GM23338 (cell line): ENCODE measurements around the gene PMM1. TPM values are rescaled to one million over a fixed set of nuclear protein-coding genes. Genes with fewer than 3 reads are reported as not detected.

Source experiments
- ATAC-seq: fragments of 200-7000 bp; cut with Tn5 transposase; 3 replicates; pipeline ENCODE4 v1.9.1; 2020
- DNase-seq: peaks from one replicate; pipeline ENCODE4 v3.0.0-alpha.2; 2015; ENCODE audit warnings: low spot score
- H2AFZ ChIP-seq: fragments of 200-600 bp; sonication (generic); 2 replicates; pipeline ENCODE4 v1.8.0; 2016; ENCODE audit warnings: antibody characterized with exemption, mild to moderate bottlenecking, moderate library complexity
- H3F3A ChIP-seq: fragments of 200-600 bp; sonication (generic); replicated peaks from 2 replicates; pipeline ENCODE4 v1.8.0; 2017; ENCODE audit warnings: antibody characterized with exemption, mixed run types, low read depth
- H3K27ac ChIP-seq: fragments of 200-600 bp; sonication (generic); 2 replicates; pipeline ENCODE4 v1.6.1; 2016; ENCODE audit warnings: low read depth
- H3K27me3 ChIP-seq: fragments of 200-600 bp; sonication (generic); 2 replicates; pipeline ENCODE4 v1.8.0; 2016; ENCODE audit warnings: mild to moderate bottlenecking, mixed run types, moderate library complexity; ENCODE audit not compliant: insufficient read depth
- H3K36me3 ChIP-seq: fragments of 200-600 bp; sonication (generic); 2 replicates; pipeline ENCODE4 v1.8.0; 2016; ENCODE audit warnings: mild to moderate bottlenecking; ENCODE audit not compliant: insufficient read depth
- H3K4me1 ChIP-seq: fragments of 200-600 bp; sonication (generic); 2 replicates; pipeline ENCODE4 v1.8.0; 2016; ENCODE audit warnings: mild to moderate bottlenecking, moderate library complexity; ENCODE audit not compliant: insufficient read depth
- H3K4me2 ChIP-seq: fragments of 200-600 bp; sonication (generic); 2 replicates; pipeline ENCODE4 v1.7.1; 2017; ENCODE audit warnings: mixed run types
- H3K4me3 ChIP-seq: fragments of 200-600 bp; sonication (generic); 2 replicates; pipeline ENCODE4 v1.6.1; 2016; ENCODE audit warnings: mixed run types
- H3K79me2 ChIP-seq: fragments of 200-600 bp; sonication (generic); replicated peaks from 2 replicates; pipeline ENCODE4 v1.8.0; 2017; ENCODE audit warnings: mild to moderate bottlenecking; ENCODE audit not compliant: insufficient read depth
- H3K9me2 ChIP-seq: fragments of 200-600 bp; sonication (generic); 2 replicates; pipeline ENCODE4 v1.8.0; 2017; ENCODE audit not compliant: insufficient read depth
- H4K20me1 ChIP-seq: fragments of 200-600 bp; sonication (generic); replicated peaks from 2 replicates; pipeline ENCODE4 v1.8.0; 2017; ENCODE audit warnings: mild to moderate bottlenecking; ENCODE audit not compliant: insufficient read depth
- H3K27ac Mint-ChIP-seq: 2 replicates; pipeline ENCODE4 v1.8.0; 2020; ENCODE audit warnings: inconsistent platforms, mild to moderate bottlenecking, moderate library complexity, mixed read lengths
- H3K27me3 Mint-ChIP-seq: 3 replicates; pipeline ENCODE4 v1.8.0; 2022; ENCODE audit warnings: low read depth, mild to moderate bottlenecking, moderate library complexity, mixed read lengths, inconsistent platforms; ENCODE audit not compliant: insufficient read depth, poor library complexity
- H3K36me3 Mint-ChIP-seq: 3 replicates; pipeline ENCODE4 v1.8.0; 2021; ENCODE audit warnings: low read depth, mild to moderate bottlenecking, inconsistent platforms, moderate library complexity, mixed read lengths
- H3K4me1 Mint-ChIP-seq: 3 replicates; pipeline ENCODE4 v1.8.0; 2020; ENCODE audit warnings: mild to moderate bottlenecking, inconsistent platforms, mixed read lengths
- H3K4me3 Mint-ChIP-seq: 3 replicates; pipeline ENCODE4 v1.8.0; 2021; ENCODE audit warnings: moderate library complexity, mild to moderate bottlenecking, inconsistent platforms, mixed read lengths
- H3K9me3 Mint-ChIP-seq: 3 replicates; pipeline ENCODE4 v1.8.0; 2020; ENCODE audit warnings: moderate library complexity, mild to moderate bottlenecking, inconsistent platforms, mixed read lengths
- CREB1 ChIP-seq: fragments of 250-450 bp; sonication (Bioruptor Pico); IDR thresholded peaks from 2 replicates; pipeline ENCODE4 v1.5.0; 2020; ENCODE audit warnings: low read depth, mild to moderate bottlenecking, moderate library complexity
- CTCF ChIP-seq, 2 experiments: fragments of 200-600 bp in 1 of 2; sonication (generic) in 1 of 2; conservative IDR thresholded peaks; 2 replicates each; pipeline versions ENCODE4 v1.5.1 to v1.6.1; 2016 to 2017; ENCODE audit warnings: antibody characterized with exemption in 2 of 2, low read depth in 2 of 2, mild to moderate bottlenecking in 2 of 2, moderate library complexity in 1 of 2
- ETS1 ChIP-seq: IDR thresholded peaks from 2 replicates; pipeline ENCODE4 v1.6.1; 2016; ENCODE audit warnings: antibody characterized with exemption
- EZH2 ChIP-seq: fragments of 200-600 bp; sonication (generic); IDR thresholded peaks from one replicate; pipeline ENCODE4 v1.8.0; 2017; ENCODE audit warnings: antibody characterized with exemption, mild to moderate bottlenecking, low read depth; ENCODE audit not compliant: unreplicated experiment
- EZH2phosphoT487 ChIP-seq: fragments of 200-600 bp; sonication (generic); IDR thresholded peaks from one replicate; pipeline ENCODE4 v1.8.1; 2018; ENCODE audit warnings: antibody characterized with exemption; ENCODE audit not compliant: unreplicated experiment
- JUNB ChIP-seq: IDR thresholded peaks from one replicate; pipeline ENCODE4 v1.6.1; 2016; ENCODE audit warnings: antibody characterized with exemption; ENCODE audit not compliant: unreplicated experiment
- NANOG ChIP-seq: IDR thresholded peaks from 2 replicates; pipeline ENCODE4 v1.6.1; 2016; ENCODE audit warnings: antibody characterized with exemption, borderline replicate concordance
- POLR2AphosphoS5 ChIP-seq: IDR thresholded peaks from 2 replicates; pipeline ENCODE4 v1.6.1; 2016; ENCODE audit warnings: antibody characterized with exemption, low read depth
- REST ChIP-seq: IDR thresholded peaks from one replicate; pipeline ENCODE4 v1.6.1; 2018; ENCODE audit warnings: antibody characterized with exemption; ENCODE audit not compliant: unreplicated experiment
- STAT1 ChIP-seq: IDR thresholded peaks from one replicate; pipeline ENCODE4 v1.6.1; 2016; ENCODE audit warnings: antibody characterized with exemption; ENCODE audit not compliant: unreplicated experiment
- ZNF114 ChIP-seq: fragments of 250-450 bp; sonication (Bioruptor Pico); IDR thresholded peaks from 2 replicates; pipeline ENCODE4 v1.5.0; 2020; ENCODE audit warnings: mild to moderate bottlenecking, moderate library complexity
- ZNF331 ChIP-seq: fragments of 250-450 bp; sonication (Bioruptor Pico); IDR thresholded peaks from 2 replicates; pipeline ENCODE4 v1.5.0; 2020; ENCODE audit warnings: low read depth, mild to moderate bottlenecking, moderate library complexity
- ZNF462 ChIP-seq: fragments of 250-450 bp; sonication (Bioruptor Pico); IDR thresholded peaks from 2 replicates; pipeline ENCODE4 v1.5.0; 2020; ENCODE audit warnings: mild to moderate bottlenecking, moderate library complexity
- polyA plus RNA-seq: library from polyadenylated mRNA; unstranded; fragments of >200 nt; fragmentation: Nextera tagmentation; extraction: Ambion mirVana; gene quantifications from 2 replicates; pipeline ENCODE4 v1.2.1, GENCODE V29; 2016
- total RNA-seq: library from RNA; depleted of rRNA; stranded (reverse); fragments of >200 nt; shearing (Covaris generic); gene quantifications from 2 replicates; pipeline ENCODE4 v1.2.3, GENCODE V29; 2014

Gene PMM1
- total and polyA plus RNA-seq, 2 experiments from 2014 or later = 8.7 to 9.9 TPM

- Histone ChIP-seq H3K9me2 (no peaks in the 10 kb centered on the region), H3K36me3 (no peaks in the 10 kb centered on the region), H2AFZ (no peak overlapping the region), H3K4me2 (no peak overlapping the region), H3K4me3 (no peak overlapping the region), H3F3A (peaks cover 13% of the 10 kb centered on the region; the same call in 1 of the 2 replicates), H3K27me3 (no peaks in the 10 kb centered on the region), H3K4me1 (peaks cover 7% of the 10 kb centered on the region; the same call in 1 of the 2 replicates), H3K27ac (no peak overlapping the region), H4K20me1 (peaks cover 7% of the 10 kb centered on the region), H3K79me2 (peaks cover 50% of the 10 kb centered on the region)
- DNase-seq (no peak), ATAC-seq (no peak)
- Mint-ChIP-seq H3K36me3 (peaks cover 32% of the 10 kb centered on the region), H3K4me1 (peaks cover 29% of the 10 kb centered on the region), H3K27ac (no peak overlapping the region), H3K27me3 (peaks cover 9% of the 10 kb centered on the region), H3K9me3 (no peaks in the 10 kb centered on the region; the same call in 2 of the 3 replicates), H3K4me3 (peak overlapping the region; percentile 13; the same call in 1 of the 3 replicates)
- TF ChIP-seq REST = no peak
- no peak for TF ChIP-seq STAT1
- TF ChIP-seq EZH2 = no peak
- no peak for TF ChIP-seq CTCF (conservative IDR thresholded peaks at IDR 0.05; ENCODE audit: low read depth in 2 of 2)
- TF ChIP-seq JUNB = no peak
- no peak for TF ChIP-seq POLR2AphosphoS5
- no peak for TF ChIP-seq ZNF462 (CRISPR knock-in tag)
- TF ChIP-seq ZNF114 = no peak
- TF ChIP-seq NANOG = no peak
- no peak for TF ChIP-seq EZH2phosphoT487
- no peak for TF ChIP-seq ETS1
- TF ChIP-seq ZNF331 (CRISPR knock-in tag) = no peak
- no peak for TF ChIP-seq CREB1 (CRISPR knock-in tag)
Observed at GRCh38 chr22:41541484-41541883, 48.2 kb downstream of the PMM1 start.
